Activated T-cell treated with anti-CD3 and anti-CD28 coated beads, Interleukin-2, amount 50 U/mL, for 4 hours (primary cell): Measurements from ENCODE around the gene DCC. TPM values are rescaled to one million over a fixed set of nuclear protein-coding genes. Genes with fewer than 3 reads are reported as not detected.

Experiments
- ATAC-seq, 2 donors: fragments of 200-7000 bp; cut with Tn5 transposase; one replicate each; pipeline ENCODE4 v1.10.0; 2021
- DNase-seq: peaks from one replicate; pipeline ENCODE4 v3.0.0-alpha.2; 2020
- H3K27me3 Mint-ChIP-seq: one replicate; pipeline ENCODE4 v1.8.0; 2021; ENCODE audit warnings: low read depth, mixed read lengths
- H3K36me3 Mint-ChIP-seq: one replicate; pipeline ENCODE4 v1.8.0; 2022; ENCODE audit warnings: mixed read lengths; ENCODE audit not compliant: insufficient read depth
- H3K4me1 Mint-ChIP-seq: one replicate; pipeline ENCODE4 v1.8.0; 2021; ENCODE audit warnings: low read depth, mixed read lengths
- H3K4me3 Mint-ChIP-seq: one replicate; pipeline ENCODE4 v1.8.0; 2021; ENCODE audit warnings: mild to moderate bottlenecking, moderate library complexity, mixed read lengths
- H3K9me3 Mint-ChIP-seq: one replicate; pipeline ENCODE4 v1.8.0; 2021; ENCODE audit warnings: mixed read lengths
- total RNA-seq, 3 donors: library from RNA; stranded (reverse); gene quantifications; one replicate each; pipeline ENCODE4 v1.2.1, GENCODE V29; 2021

Gene DCC
- total RNA-seq, 3 donors from 2014 or later: not detected

GRCh38 chr18:53038608-53039007 lies 698.6 kb downstream of the DCC start:
- ATAC-seq (no peak), DNase-seq (no peak)
- no peak overlapping the region for H3K4me3 Mint-ChIP-seq
- H3K36me3 Mint-ChIP-seq: no peaks in the 10 kb centered on the region
- no peaks in the 10 kb centered on the region for H3K4me1 Mint-ChIP-seq
- H3K9me3 Mint-ChIP-seq: peaks cover 6% of the 10 kb centered on the region
- no peaks in the 10 kb centered on the region for H3K27me3 Mint-ChIP-seq

- H3K27me3 Mint-ChIP-seq: no peaks in the 10 kb centered on the region
- no peaks in the 10 kb centered on the region for H3K4me1 Mint-ChIP-seq
- H3K4me3 Mint-ChIP-seq: no peak overlapping the region
- H3K36me3 Mint-ChIP-seq: no peaks in the 10 kb centered on the region
- H3K9me3 Mint-ChIP-seq: peaks cover 6% of the 10 kb centered on the region
- ATAC-seq (no peak), DNase-seq (no peak)
Measured at GRCh38 chr18:53040286-53040685, 700.3 kb downstream of the DCC start.

GRCh38 chr18:53056064-53056463 lies 716.1 kb downstream of the DCC start:
- no peaks in the 10 kb centered on the region for H3K27me3 Mint-ChIP-seq
- DNase-seq: no peak
- H3K9me3 Mint-ChIP-seq: peaks cover 7% of the 10 kb centered on the region
- no peaks in the 10 kb centered on the region for H3K4me1 Mint-ChIP-seq
- H3K36me3 Mint-ChIP-seq: no peaks in the 10 kb centered on the region
- ATAC-seq: no peak
- H3K4me3 Mint-ChIP-seq: no peak overlapping the region

DNA sequence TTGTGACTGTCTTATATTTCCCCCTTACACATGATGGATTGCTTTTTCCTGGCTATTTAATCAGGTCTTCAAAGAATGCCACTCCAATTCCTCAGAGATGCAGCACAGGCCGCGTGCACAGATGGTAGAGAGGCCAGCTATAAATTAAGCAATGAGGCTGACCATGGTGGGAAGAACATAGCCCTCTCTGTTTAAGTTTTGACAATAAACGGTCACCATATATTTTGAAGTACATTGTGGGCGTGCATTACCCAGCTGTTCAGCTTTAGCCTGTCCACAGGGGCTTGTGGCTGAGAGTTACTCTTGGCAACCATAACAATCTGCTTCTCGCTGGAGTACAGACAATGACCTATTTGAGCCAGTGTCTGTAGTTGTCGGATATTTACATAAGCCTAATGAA lies 730.8 kb downstream of the DCC start:
- no peaks in the 10 kb centered on the region for H3K36me3 Mint-ChIP-seq

GRCh38 chr18:53080687-53081086 lies 740.7 kb downstream of the DCC start:
- no peak for ATAC-seq
- no peaks in the 10 kb centered on the region for H3K36me3 Mint-ChIP-seq
- DNase-seq: no peak
- peaks cover 7% of the 10 kb centered on the region for H3K9me3 Mint-ChIP-seq
- no peaks in the 10 kb centered on the region for H3K27me3 Mint-ChIP-seq
- no peaks in the 10 kb centered on the region for H3K4me1 Mint-ChIP-seq
- no peak overlapping the region for H3K4me3 Mint-ChIP-seq

More for the DNA sequence above, 730.8 kb downstream of the DCC start:
- ATAC-seq (no peak), DNase-seq (no peak)
- Mint-ChIP-seq H3K4me3 (no peak overlapping the region), H3K9me3 (peaks cover 14% of the 10 kb centered on the region), H3K4me1 (no peaks in the 10 kb centered on the region), H3K27me3 (no peaks in the 10 kb centered on the region)

- Mint-ChIP-seq H3K9me3 (no peaks in the 10 kb centered on the region), H3K4me3 (no peak overlapping the region), H3K27me3 (no peaks in the 10 kb centered on the region), H3K4me1 (no peaks in the 10 kb centered on the region), H3K36me3 (no peaks in the 10 kb centered on the region)
- ATAC-seq: no peak
- DNase-seq: no peak
Measured at GRCh38 chr18:53093636-53094035, 753.6 kb downstream of the DCC start.

- no peaks in the 10 kb centered on the region for H3K36me3 Mint-ChIP-seq
- H3K4me1 Mint-ChIP-seq: no peaks in the 10 kb centered on the region
- no peak for DNase-seq
- H3K9me3 Mint-ChIP-seq: no peaks in the 10 kb centered on the region
- H3K27me3 Mint-ChIP-seq: no peaks in the 10 kb centered on the region
- ATAC-seq: no peak
- no peak overlapping the region for H3K4me3 Mint-ChIP-seq
Measured at GRCh38 chr18:53101536-53102105, 761.6 kb downstream of the DCC start.

DNA sequence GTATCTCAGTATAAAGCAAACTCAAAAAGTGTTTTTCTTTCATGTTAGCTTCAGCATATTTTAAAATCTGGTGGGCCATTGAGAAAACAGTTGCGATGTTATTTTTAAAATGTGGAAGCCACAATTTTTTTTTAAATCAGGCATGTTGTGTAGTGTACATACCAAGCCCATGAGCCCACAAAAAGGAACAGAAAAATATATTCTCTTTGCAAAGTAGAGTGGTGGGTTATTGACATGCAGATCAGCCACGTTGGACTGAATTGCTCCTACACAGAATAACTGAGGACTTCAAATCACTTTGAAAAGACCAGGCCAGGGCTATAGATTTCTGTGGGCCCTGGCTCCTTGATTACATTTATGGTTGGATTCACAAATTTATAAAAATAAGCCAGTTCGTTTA lies 774.4 kb downstream of the DCC start:
- H3K36me3 Mint-ChIP-seq: no peaks in the 10 kb centered on the region
- H3K4me1 Mint-ChIP-seq: no peaks in the 10 kb centered on the region
- H3K4me3 Mint-ChIP-seq: no peak overlapping the region
- H3K9me3 Mint-ChIP-seq: peaks cover 3% of the 10 kb centered on the region
- no peaks in the 10 kb centered on the region for H3K27me3 Mint-ChIP-seq
- DNase-seq (no peak), ATAC-seq (no peak)

- H3K4me1 Mint-ChIP-seq: no peaks in the 10 kb centered on the region
- H3K9me3 Mint-ChIP-seq: peaks cover 3% of the 10 kb centered on the region
- no peaks in the 10 kb centered on the region for H3K27me3 Mint-ChIP-seq
- H3K4me3 Mint-ChIP-seq: no peak overlapping the region
- no peaks in the 10 kb centered on the region for H3K36me3 Mint-ChIP-seq
- DNase-seq: no peak
- no peak for ATAC-seq
Measured at GRCh38 chr18:53115876-53116585, 776.0 kb downstream of the DCC start.

DNA sequence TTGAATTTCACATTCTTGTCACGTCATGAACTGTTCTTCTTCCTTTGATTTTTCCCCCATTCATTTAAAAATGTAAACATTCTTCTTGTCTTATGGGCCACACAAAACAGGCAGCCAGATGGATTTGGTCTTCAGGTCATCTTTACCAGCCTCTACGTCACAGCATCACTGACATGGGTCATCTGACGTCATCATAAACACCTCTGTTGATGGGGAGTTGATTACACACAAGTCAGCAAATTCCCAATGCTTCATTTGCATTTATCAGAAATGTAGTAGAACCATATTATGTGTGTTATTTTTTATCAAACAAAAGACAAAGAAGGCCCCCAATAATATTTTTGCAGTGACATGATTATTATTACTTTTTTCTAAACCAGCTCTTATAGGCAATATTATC lies 777.9 kb downstream of the DCC start:
- no peak for DNase-seq
- Mint-ChIP-seq H3K27me3 (no peaks in the 10 kb centered on the region), H3K4me3 (no peak overlapping the region), H3K36me3 (no peaks in the 10 kb centered on the region), H3K9me3 (peaks cover 3% of the 10 kb centered on the region), H3K4me1 (no peaks in the 10 kb centered on the region)
- no peak for ATAC-seq

DNA sequence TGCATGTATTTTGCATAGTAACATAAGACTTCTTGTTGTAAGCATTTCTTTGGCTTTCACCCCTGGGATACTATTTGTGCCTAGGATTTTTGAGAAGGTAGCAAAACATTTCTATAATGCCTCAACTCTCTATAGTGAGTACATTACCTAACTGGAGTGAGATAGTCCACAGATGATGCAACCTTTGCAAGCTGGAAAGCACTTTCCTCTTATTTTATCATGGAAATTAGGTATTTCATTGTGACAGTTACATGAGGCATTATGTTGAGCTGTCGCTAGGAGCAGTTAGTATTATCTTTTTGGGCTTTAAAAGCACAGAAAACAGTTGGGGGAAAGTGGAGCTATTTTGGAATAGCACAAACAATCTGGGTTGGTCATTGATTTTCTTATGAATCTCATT lies 786.2 kb downstream of the DCC start:
- H3K36me3 Mint-ChIP-seq: no peaks in the 10 kb centered on the region
- DNase-seq (no peak), ATAC-seq (no peak)
- H3K4me3 Mint-ChIP-seq: no peak overlapping the region
- no peaks in the 10 kb centered on the region for H3K27me3 Mint-ChIP-seq
- no peaks in the 10 kb centered on the region for H3K4me1 Mint-ChIP-seq
- H3K9me3 Mint-ChIP-seq: peaks cover 4% of the 10 kb centered on the region

GRCh38 chr18:53131001-53131400 lies 791.0 kb downstream of the DCC start:
- no peak overlapping the region for H3K4me3 Mint-ChIP-seq
- no peaks in the 10 kb centered on the region for H3K4me1 Mint-ChIP-seq
- H3K36me3 Mint-ChIP-seq: no peaks in the 10 kb centered on the region
- H3K27me3 Mint-ChIP-seq: no peaks in the 10 kb centered on the region
- no peak for ATAC-seq
- no peak for DNase-seq
- H3K9me3 Mint-ChIP-seq: peaks cover 9% of the 10 kb centered on the region

- no peaks in the 10 kb centered on the region for H3K27me3 Mint-ChIP-seq
- no peaks in the 10 kb centered on the region for H3K4me1 Mint-ChIP-seq
- no peak overlapping the region for H3K4me3 Mint-ChIP-seq
- DNase-seq (no peak), ATAC-seq (no peak)
- H3K9me3 Mint-ChIP-seq: peaks cover 16% of the 10 kb centered on the region
- no peaks in the 10 kb centered on the region for H3K36me3 Mint-ChIP-seq
Measured at GRCh38 chr18:53134711-53135110, 794.7 kb downstream of the DCC start.

DNA sequence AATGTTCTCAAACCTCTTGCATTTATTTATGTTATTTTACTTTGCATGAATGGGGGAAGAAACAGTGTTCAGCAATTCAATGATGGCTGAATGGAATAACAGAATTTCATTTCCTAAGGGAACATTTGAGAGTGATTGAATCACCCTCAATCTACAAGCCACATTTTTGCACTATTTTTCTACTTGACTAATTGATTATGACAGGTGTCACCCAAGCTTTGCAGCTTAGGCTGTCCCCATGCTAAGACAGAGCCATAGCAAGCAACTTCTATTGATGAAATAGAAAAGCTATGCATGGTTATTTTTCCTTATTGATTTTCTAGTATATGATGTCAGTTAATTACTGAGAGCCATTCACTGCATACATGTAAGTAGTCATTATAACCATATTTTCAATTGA lies 795.7 kb downstream of the DCC start:
- ATAC-seq (no peak), DNase-seq (no peak)
- H3K4me1 Mint-ChIP-seq: no peaks in the 10 kb centered on the region
- no peaks in the 10 kb centered on the region for H3K36me3 Mint-ChIP-seq
- H3K4me3 Mint-ChIP-seq: no peak overlapping the region
- H3K9me3 Mint-ChIP-seq: peaks cover 14% of the 10 kb centered on the region
- no peaks in the 10 kb centered on the region for H3K27me3 Mint-ChIP-seq

GRCh38 chr18:53139746-53140500 lies 799.9 kb downstream of the DCC start:
- Mint-ChIP-seq H3K36me3 (no peaks in the 10 kb centered on the region), H3K4me1 (no peaks in the 10 kb centered on the region), H3K27me3 (no peaks in the 10 kb centered on the region), H3K4me3 (no peak overlapping the region), H3K9me3 (peaks cover 7% of the 10 kb centered on the region)
- ATAC-seq: no peak
- DNase-seq: no peak
